Colonic mucosa (tissue), 4 donors: ENCODE data around the gene LRIF1. TPM values are rescaled to one million over a fixed set of nuclear protein-coding genes. Genes with fewer than 3 reads are reported as not detected.

Experiments used
- DNase-seq: peaks from one replicate; pipeline ENCODE4 v3.0.0-alpha.2; 2020
- H3K27ac ChIP-seq: fragments of 200-600 bp; one replicate; pipeline ENCODE4 v1.8.0; 2021
- H3K27me3 ChIP-seq: fragments of 200-600 bp; one replicate; pipeline ENCODE4 v1.8.0; 2021
- H3K36me3 ChIP-seq: fragments of 200-600 bp; one replicate; pipeline ENCODE4 v1.8.0; 2021
- H3K4me1 ChIP-seq: fragments of 200-600 bp; one replicate; pipeline ENCODE4 v1.8.0; 2021; ENCODE audit warnings: mild to moderate bottlenecking
- H3K4me3 ChIP-seq: fragments of 200-600 bp; one replicate; pipeline ENCODE4 v1.8.0; 2021
- H3K9ac ChIP-seq, 2 donors: one replicate each; pipeline ENCODE4 v1.7.0; 2013; ENCODE audit warnings: control low read depth in 2 of 2, low read depth in 2 of 2, low read length in 2 of 2
- H3K9me3 ChIP-seq: fragments of 200-600 bp; one replicate; pipeline ENCODE4 v1.8.0; 2021
- intact Hi-C: fragments of 100-400 bp; cut with DNase I; formaldehyde crosslinking; loops from one replicate; pipeline ENCODE4 v1.14.1; 2022
- total RNA-seq, 2 donors: library from RNA; stranded (reverse); fragmentation: NEBNext Ultra II Directional in 1 of 2; extraction: Animal tissue kit (Norgen Biotek cat#: 25700) in 1 of 2; gene quantifications; one replicate each; pipeline ENCODE4 v1.2.1, GENCODE V29; 2021
- TF ChIP-seq, protein P1 (sequence below): fragments of 200-600 bp; IDR thresholded peaks from one replicate; pipeline ENCODE4 v1.8.0; 2022; ENCODE audit warnings: antibody characterized with exemption, mild to moderate bottlenecking
- donor health status: healthy.
- donor health status: DM: no; HTN: no; CAD: no.
- donor health status: DM: no; HTN: no; CAD: no.

The LRIF1 gene
- total RNA-seq, 2 donors from 2014 or later, result 8.9 to 13.0 TPM

DNA sequence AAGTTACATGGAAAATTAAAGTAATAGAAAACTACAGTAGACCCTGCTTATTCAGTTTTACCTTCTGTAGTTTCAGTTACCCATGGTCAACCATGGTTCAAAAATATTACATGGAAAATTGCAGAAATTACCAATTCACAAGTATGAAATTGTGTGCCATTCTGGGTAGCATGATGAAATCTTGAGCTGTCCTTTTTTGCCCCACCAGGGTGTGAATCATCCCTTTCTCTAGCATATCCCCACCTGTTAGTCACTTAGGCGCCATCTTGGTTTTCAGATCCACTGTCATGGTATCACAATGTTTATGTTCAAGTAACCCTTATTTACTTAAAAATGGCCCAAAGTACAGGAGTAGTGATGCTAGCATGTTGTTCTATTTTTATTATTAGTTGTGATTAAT is 3.5 kb upstream of the LRIF1 start:
- intact Hi-C loops, result no loop called here
- no peaks in the 10 kb centered on the region for H3K9me3 ChIP-seq
- no peak for DNase-seq
- no peaks in the 10 kb centered on the region for H3K36me3 ChIP-seq
- H3K4me3 ChIP-seq, result no peak overlapping the region
- no peak overlapping the region for H3K27ac ChIP-seq
- H3K9ac ChIP-seq, result no peak overlapping the region
- TF ChIP-seq, protein P1, sequence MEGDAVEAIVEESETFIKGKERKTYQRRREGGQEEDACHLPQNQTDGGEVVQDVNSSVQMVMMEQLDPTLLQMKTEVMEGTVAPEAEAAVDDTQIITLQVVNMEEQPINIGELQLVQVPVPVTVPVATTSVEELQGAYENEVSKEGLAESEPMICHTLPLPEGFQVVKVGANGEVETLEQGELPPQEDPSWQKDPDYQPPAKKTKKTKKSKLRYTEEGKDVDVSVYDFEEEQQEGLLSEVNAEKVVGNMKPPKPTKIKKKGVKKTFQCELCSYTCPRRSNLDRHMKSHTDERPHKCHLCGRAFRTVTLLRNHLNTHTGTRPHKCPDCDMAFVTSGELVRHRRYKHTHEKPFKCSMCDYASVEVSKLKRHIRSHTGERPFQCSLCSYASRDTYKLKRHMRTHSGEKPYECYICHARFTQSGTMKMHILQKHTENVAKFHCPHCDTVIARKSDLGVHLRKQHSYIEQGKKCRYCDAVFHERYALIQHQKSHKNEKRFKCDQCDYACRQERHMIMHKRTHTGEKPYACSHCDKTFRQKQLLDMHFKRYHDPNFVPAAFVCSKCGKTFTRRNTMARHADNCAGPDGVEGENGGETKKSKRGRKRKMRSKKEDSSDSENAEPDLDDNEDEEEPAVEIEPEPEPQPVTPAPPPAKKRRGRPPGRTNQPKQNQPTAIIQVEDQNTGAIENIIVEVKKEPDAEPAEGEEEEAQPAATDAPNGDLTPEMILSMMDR, result no peak
- no peaks in the 10 kb centered on the region for H3K4me1 ChIP-seq
- no peaks in the 10 kb centered on the region for H3K27me3 ChIP-seq

GRCh38 chr1:110964455-110964903 is 757 bp upstream of the LRIF1 start:
- Histone ChIP-seq H3K4me1 (no peaks in the 10 kb centered on the region), H3K27me3 (no peaks in the 10 kb centered on the region), H3K27ac (peak overlapping the region; percentile 89), H3K9me3 (no peaks in the 10 kb centered on the region), H3K36me3 (no peaks in the 10 kb centered on the region), H3K4me3 (peak overlapping the region; percentile 54), H3K9ac (no peak overlapping the region)
- intact Hi-C loops, result no loop called here
- TF ChIP-seq, protein P1, result no peak
- no peak for DNase-seq

DNA sequence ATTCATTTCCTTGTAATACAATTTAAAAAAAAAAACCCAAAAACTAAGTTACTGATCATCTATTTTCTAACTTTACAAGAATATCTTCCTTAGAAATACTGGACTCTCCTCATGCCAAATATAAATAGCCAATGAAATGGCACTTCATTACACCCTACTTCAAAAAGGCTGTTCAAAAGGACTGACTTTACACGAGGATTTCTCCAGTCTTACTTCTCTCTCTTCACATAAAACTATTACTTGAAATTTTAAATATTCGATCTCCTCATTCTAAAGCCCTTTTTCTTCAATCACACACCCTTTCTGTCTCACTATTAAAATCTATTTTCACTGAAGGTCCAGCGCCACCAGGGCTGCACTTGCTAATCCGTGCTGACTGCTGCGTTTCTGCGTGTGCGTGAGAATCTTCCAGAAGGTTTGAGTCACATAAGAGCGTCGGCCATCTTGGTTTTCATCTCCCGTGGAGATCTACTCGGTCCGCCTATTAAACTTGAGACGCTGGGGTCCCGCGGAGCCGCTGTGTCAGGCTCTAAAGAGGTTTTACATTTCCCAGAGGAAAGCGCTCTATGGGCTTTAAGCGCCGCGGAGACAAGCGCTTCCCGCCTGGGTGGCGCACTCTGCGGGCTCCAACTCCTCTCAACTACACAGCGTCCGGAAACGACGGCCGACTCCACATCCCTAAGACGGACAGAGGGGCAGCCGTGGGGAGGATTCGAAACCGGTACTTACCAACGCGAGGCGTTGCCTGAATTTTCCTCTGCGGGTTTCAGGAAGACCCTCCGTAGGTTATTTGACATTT is 631 bp downstream of the LRIF1 start:
- DNase-seq, result peak; percentile 54
- Histone ChIP-seq H3K4me1 (no peaks in the 10 kb centered on the region), H3K9me3 (no peaks in the 10 kb centered on the region), H3K36me3 (no peaks in the 10 kb centered on the region), H3K4me3 (peak overlapping the region; percentile 54), H3K27ac (peak overlapping the region; percentile 89), H3K9ac (peak overlapping the region; percentile 62 to 65), H3K27me3 (no peaks in the 10 kb centered on the region)
- intact Hi-C loops, result no loop called here
- TF ChIP-seq, protein P1, result no peak

DNA sequence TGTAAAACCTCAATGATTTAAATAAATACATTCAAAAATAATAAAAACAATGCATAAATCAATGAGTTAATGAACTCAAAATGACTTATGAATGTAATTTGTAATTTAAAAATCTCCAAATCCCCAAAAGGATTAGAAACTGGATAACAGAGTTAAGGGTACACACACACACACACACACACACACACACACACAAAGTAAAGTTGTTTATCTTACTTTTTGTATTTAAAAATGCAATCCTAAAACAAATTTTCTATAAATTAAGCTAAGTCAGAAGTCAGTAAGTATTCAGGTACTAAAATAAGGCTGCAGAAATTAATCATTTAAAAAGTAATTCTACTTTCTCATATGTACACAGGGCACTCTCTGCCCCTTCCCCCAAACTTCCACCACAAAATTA is 1.8 kb downstream of the LRIF1 start:
- Histone ChIP-seq H3K27me3 (no peaks in the 10 kb centered on the region), H3K9ac (no peak overlapping the region), H3K4me3 (no peak overlapping the region), H3K36me3 (no peaks in the 10 kb centered on the region), H3K9me3 (no peaks in the 10 kb centered on the region), H3K4me1 (no peaks in the 10 kb centered on the region), H3K27ac (no peak overlapping the region)
- TF ChIP-seq, protein P1, result no peak
- no peak for DNase-seq
- intact Hi-C loops, result no loop called here

DNA sequence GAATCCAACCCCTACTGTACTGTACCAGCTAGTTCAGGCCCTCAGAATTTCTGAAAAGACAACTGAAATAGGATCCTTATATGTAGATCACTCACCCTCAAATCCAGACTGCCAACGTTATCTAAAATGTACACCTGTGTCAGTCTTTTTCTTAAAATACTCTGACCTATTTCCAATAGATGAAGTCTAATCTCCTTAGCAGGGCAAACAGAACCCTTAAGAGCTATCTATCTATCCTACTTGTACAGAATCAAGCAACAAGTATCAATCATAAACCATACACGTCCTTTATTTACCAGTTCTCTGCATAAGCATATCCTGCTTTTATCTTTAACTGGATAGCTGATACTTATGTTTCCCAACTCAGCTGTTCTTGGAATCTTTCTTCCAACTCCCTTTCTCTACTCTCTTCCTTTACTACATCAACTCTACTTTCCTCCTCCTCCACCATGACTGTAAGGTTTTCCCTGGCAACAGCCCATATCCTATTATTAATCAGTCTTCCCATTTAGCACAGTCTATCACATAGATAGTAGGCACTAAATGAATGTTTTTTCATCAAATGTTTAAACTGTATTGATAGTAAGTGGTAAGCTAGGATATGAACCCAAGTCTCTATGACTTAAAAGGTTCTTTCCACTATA is 2.8 kb downstream of the LRIF1 start:
- no peaks in the 10 kb centered on the region for H3K36me3 ChIP-seq

More for the DNA sequence above, 2.8 kb downstream of the LRIF1 start:
- no peak overlapping the region for H3K9ac ChIP-seq
- H3K27me3 ChIP-seq, result no peaks in the 10 kb centered on the region
- H3K9me3 ChIP-seq, result no peaks in the 10 kb centered on the region
- intact Hi-C loops, result no loop called here
- TF ChIP-seq, protein P1, result no peak
- no peak overlapping the region for H3K27ac ChIP-seq
- no peaks in the 10 kb centered on the region for H3K4me1 ChIP-seq
- no peak for DNase-seq
- H3K4me3 ChIP-seq, result no peak overlapping the region
